ENCODE measurements around the gene DOCK1.

The DOCK1 gene

GRCh38 chr10:127092916-127093315 is 187.7 kb downstream of the DOCK1 start:
- no peak for DNase-seq

- no peak for DNase-seq
Observed at GRCh38 chr10:127094984-127095383, 189.8 kb downstream of the DOCK1 start.

- no peak for DNase-seq
Observed at GRCh38 chr10:127100983-127101615, 195.9 kb downstream of the DOCK1 start.

GRCh38 chr10:127102176-127102575 is 196.9 kb downstream of the DOCK1 start:
- no peak for DNase-seq

GRCh38 chr10:127115100-127115499 is 209.9 kb downstream of the DOCK1 start:
- no peak for DNase-seq

- DNase-seq = no peak
Observed at GRCh38 chr10:127117125-127117524, 211.9 kb downstream of the DOCK1 start.

GRCh38 chr10:127118034-127118433 is 212.8 kb downstream of the DOCK1 start:
- DNase-seq = no peak

GRCh38 chr10:127119936-127120335 is 214.7 kb downstream of the DOCK1 start:
- DNase-seq = no peak

GRCh38 chr10:127122831-127123230 is 217.6 kb downstream of the DOCK1 start:
- DNase-seq = no peak

GRCh38 chr10:127123626-127124025 is 218.4 kb downstream of the DOCK1 start:
- no peak for DNase-seq

GRCh38 chr10:127125331-127125730 is 220.1 kb downstream of the DOCK1 start:
- no peak for DNase-seq

GRCh38 chr10:127127822-127128221 is 222.6 kb downstream of the DOCK1 start:
- no peak for DNase-seq

GRCh38 chr10:127129104-127129503 is 223.9 kb downstream of the DOCK1 start:
- DNase-seq = no peak

GRCh38 chr10:127132451-127132850 is 227.2 kb downstream of the DOCK1 start:
- no peak for DNase-seq

GRCh38 chr10:127133225-127133624 is 228.0 kb downstream of the DOCK1 start:
- no peak for DNase-seq

GRCh38 chr10:127133672-127134500 is 228.7 kb downstream of the DOCK1 start:
- DNase-seq = no peak

- DNase-seq = no peak
Observed at GRCh38 chr10:127135844-127136577, 230.8 kb downstream of the DOCK1 start.

GRCh38 chr10:127137391-127137790 is 232.2 kb downstream of the DOCK1 start:
- DNase-seq = no peak

- no peak for DNase-seq
Observed at GRCh38 chr10:127142136-127142535, 236.9 kb downstream of the DOCK1 start.

- DNase-seq = no peak
Observed at GRCh38 chr10:127142856-127143255, 237.6 kb downstream of the DOCK1 start.

GRCh38 chr10:127145173-127145572 is 239.9 kb downstream of the DOCK1 start:
- no peak for DNase-seq

GRCh38 chr10:127146661-127147060 is 241.4 kb downstream of the DOCK1 start:
- DNase-seq = no peak

GRCh38 chr10:127148066-127148932 is 243.1 kb downstream of the DOCK1 start:
- no peak for DNase-seq

All from SHP77 treated with DMSO at 0.1 percent for 48 hours (cell line).